SK-N-SH treated with all-trans-retinoic acid at 6 μM for 48 hours (cell line): ENCODE results near the gene ABCA8.

ENCODE experiments used
- BACH2 ChIP-seq: fragments of 250-450 bp; sonication (Bioruptor Pico); IDR thresholded peaks from 2 replicates; pipeline ENCODE4 v1.9.0; 2021; ENCODE audit warnings: mild to moderate bottlenecking, borderline replicate concordance
- CSRNP3 ChIP-seq: fragments of 250-450 bp; sonication (Bioruptor Pico); IDR thresholded peaks from 2 replicates; pipeline ENCODE4 v1.5.1; 2021; ENCODE audit warnings: mild to moderate bottlenecking, moderate library complexity
- GLIS3 ChIP-seq: fragments of 250-450 bp; sonication (Bioruptor Pico); IDR thresholded peaks from 2 replicates; pipeline ENCODE4 v1.5.0; 2020; ENCODE audit warnings: mild to moderate bottlenecking, moderate library complexity
- PATZ1 ChIP-seq: fragments of 250-450 bp; sonication (Bioruptor Pico); IDR thresholded peaks from 2 replicates; pipeline ENCODE4 v1.8.0; 2020; ENCODE audit warnings: mild to moderate bottlenecking, moderate library complexity, borderline replicate concordance
- POU6F1 ChIP-seq: fragments of 250-450 bp; sonication (Bioruptor Pico); IDR thresholded peaks from 2 replicates; pipeline ENCODE4 v1.8.0; 2021; ENCODE audit warnings: low read depth, mild to moderate bottlenecking, moderate library complexity, borderline replicate concordance
- PPARA ChIP-seq: fragments of 250-450 bp; sonication (Bioruptor Pico); IDR thresholded peaks from 2 replicates; pipeline ENCODE4 v1.5.0; 2020; ENCODE audit warnings: mild to moderate bottlenecking, borderline replicate concordance
- RARB ChIP-seq: fragments of 250-450 bp; sonication (Bioruptor Pico); IDR thresholded peaks from 2 replicates; pipeline ENCODE4 v1.8.0; 2021; ENCODE audit warnings: mild to moderate bottlenecking, moderate library complexity
- SNAI2 ChIP-seq: fragments of 250-450 bp; sonication (Bioruptor Pico); IDR thresholded peaks from 2 replicates; pipeline ENCODE4 v1.5.0; 2020; ENCODE audit warnings: mild to moderate bottlenecking, moderate library complexity
- TOX ChIP-seq: fragments of 250-450 bp; sonication (Bioruptor Pico); IDR thresholded peaks from 2 replicates; pipeline ENCODE4 v1.8.0; 2021; ENCODE audit warnings: mild to moderate bottlenecking, moderate library complexity, borderline replicate concordance
- ZC3H10 ChIP-seq: fragments of 250-450 bp; sonication (Bioruptor Pico); IDR thresholded peaks from 2 replicates; pipeline ENCODE4 v1.5.1; 2021; ENCODE audit warnings: mild to moderate bottlenecking, moderate library complexity
- ZFP3 ChIP-seq: fragments of 250-450 bp; sonication (Bioruptor Pico); IDR thresholded peaks from 2 replicates; pipeline ENCODE4 v1.5.0; 2020; ENCODE audit warnings: mild to moderate bottlenecking, moderate library complexity
- ZFP30 ChIP-seq: fragments of 450-650 bp; formaldehyde crosslinking; IDR thresholded peaks from 2 replicates; pipeline ENCODE4 v1.5.0; 2022; ENCODE audit warnings: mild to moderate bottlenecking, moderate library complexity
- ZNF565 ChIP-seq: fragments of 450-650 bp; formaldehyde crosslinking; conservative IDR thresholded peaks from 2 replicates; pipeline ENCODE4 v1.5.0; 2020; ENCODE audit warnings: low read depth, mild to moderate bottlenecking, moderate library complexity
- ZNF8 ChIP-seq: fragments of 450-650 bp; formaldehyde crosslinking; IDR thresholded peaks from 2 replicates; pipeline ENCODE4 v1.5.0; 2020; ENCODE audit warnings: mild to moderate bottlenecking, moderate library complexity

- TF ChIP-seq ZNF565 (CRISPR knock-in tag) (no peak), PPARA (no peak), SNAI2 (CRISPR knock-in tag) (no peak), PATZ1 (CRISPR knock-in tag) (no peak), TOX (CRISPR knock-in tag) (no peak), ZC3H10 (CRISPR knock-in tag) (no peak), ZFP30 (no peak), CSRNP3 (CRISPR knock-in tag) (no peak), POU6F1 (no peak), BACH2 (CRISPR knock-in tag) (no peak), RARB (CRISPR knock-in tag) (no peak), GLIS3 (CRISPR knock-in tag) (no peak), ZFP3 (CRISPR knock-in tag) (no peak), ZNF8 (CRISPR knock-in tag) (no peak)
Observed at GRCh38 chr17:68910251-68910705, 44.9 kb downstream of the ABCA8 start.
